Neural progenitor cell (in vitro differentiated cells): ENCODE data around the gene C1QTNF1.
"Not testable (repeated sequence)": the region's sequence is repeated elsewhere in the genome, so short reads cannot be mapped to it uniquely, and the experiment has no call there.

Experiments used
- EZH2phosphoT487 ChIP-seq: fragments of 200-600 bp; sonication (generic); IDR thresholded peaks from 2 replicates; pipeline ENCODE4 v1.6.1; 2017; ENCODE audit warnings: antibody characterized with exemption
- TF ChIP-seq, protein P1 (sequence below): fragments of 200-600 bp; sonication (generic); IDR thresholded peaks from 2 replicates; pipeline ENCODE4 v1.5.1; 2017; ENCODE audit warnings: antibody characterized with exemption, mild to moderate bottlenecking

DNA sequence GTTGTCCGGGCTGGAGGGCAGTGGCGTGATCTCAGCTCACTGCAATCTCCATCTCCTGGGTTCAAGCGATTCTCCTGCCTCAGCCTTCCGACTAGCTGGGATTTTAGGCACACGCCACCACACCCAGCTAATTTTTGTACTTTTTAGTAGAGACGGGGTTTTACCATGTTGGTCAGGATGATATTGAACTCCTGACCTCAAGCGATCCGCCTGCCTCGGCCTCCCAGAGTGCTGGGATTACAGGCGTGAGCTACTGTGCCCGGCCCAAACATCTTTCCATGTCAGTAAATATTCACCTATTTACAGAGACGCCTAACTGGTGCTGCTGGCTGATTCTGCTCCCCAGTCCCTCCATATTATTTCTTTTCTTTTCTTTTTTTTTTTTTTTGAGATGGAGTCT, 6.7 kb downstream of the C1QTNF1 start:
- TF ChIP-seq, protein P1, sequence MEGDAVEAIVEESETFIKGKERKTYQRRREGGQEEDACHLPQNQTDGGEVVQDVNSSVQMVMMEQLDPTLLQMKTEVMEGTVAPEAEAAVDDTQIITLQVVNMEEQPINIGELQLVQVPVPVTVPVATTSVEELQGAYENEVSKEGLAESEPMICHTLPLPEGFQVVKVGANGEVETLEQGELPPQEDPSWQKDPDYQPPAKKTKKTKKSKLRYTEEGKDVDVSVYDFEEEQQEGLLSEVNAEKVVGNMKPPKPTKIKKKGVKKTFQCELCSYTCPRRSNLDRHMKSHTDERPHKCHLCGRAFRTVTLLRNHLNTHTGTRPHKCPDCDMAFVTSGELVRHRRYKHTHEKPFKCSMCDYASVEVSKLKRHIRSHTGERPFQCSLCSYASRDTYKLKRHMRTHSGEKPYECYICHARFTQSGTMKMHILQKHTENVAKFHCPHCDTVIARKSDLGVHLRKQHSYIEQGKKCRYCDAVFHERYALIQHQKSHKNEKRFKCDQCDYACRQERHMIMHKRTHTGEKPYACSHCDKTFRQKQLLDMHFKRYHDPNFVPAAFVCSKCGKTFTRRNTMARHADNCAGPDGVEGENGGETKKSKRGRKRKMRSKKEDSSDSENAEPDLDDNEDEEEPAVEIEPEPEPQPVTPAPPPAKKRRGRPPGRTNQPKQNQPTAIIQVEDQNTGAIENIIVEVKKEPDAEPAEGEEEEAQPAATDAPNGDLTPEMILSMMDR, result not testable (repeated sequence)
- not testable (repeated sequence) for TF ChIP-seq EZH2phosphoT487
